Measurements from ENCODE around the gene PGM1. TPM values are rescaled to one million over a fixed set of nuclear protein-coding genes. Genes with fewer than 3 reads are reported as not detected.

PGM1 gene
- total and polyA plus RNA-seq, 10 of the 15 experiments (the other 5 are each of a cell fraction or from before 2014, with no cell fraction given) = 22.5 to 72.6 (median 50.8) TPM

DNA sequence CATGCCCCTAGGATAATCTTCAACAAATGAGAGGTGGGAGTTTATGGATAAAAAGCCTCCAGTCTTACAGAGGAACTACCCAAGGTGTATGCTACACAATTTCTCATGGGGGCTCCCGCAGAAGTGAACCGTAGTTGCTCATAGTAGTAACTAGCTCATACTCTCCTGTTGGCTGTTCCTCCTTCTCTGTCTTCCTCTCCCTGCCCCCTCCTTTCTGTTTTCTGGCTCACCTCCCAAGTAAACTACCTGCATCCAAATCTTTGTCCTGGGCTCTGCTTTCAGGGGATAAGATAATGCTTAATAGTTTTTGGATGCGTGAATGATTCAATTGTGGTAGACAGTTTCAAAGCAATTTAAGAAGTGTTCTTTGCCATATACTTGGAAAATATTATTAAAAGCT, 90.5 kb downstream of the PGM1 start:
- Histone ChIP-seq H3K4me1 (ENCODE audit: control insufficient read depth, insufficient read depth, low read length) (no peaks in the 10 kb centered on the region), H3K4me2 (ENCODE audit: control insufficient read depth, insufficient read depth) (no peak overlapping the region), H4K20me1 (ENCODE audit: control insufficient read depth, insufficient read depth) (no peaks in the 10 kb centered on the region), H3K79me2 (ENCODE audit: control insufficient read depth, insufficient read depth, low read length) (no peaks in the 10 kb centered on the region), H2AFZ (ENCODE audit: control insufficient read depth, low read depth, low read length) (no peak overlapping the region), H3K36me3 (ENCODE audit: control insufficient read depth in 2 of 2, insufficient read depth in 2 of 2, low read length in 1 of 2) (no peaks in the 10 kb centered on the region), H3K4me3 (no peak overlapping the region), H3K27me3 (replicated peaks in 1 of 2; ENCODE audit: control insufficient read depth in 2 of 2, insufficient read depth in 2 of 2, low read length in 1 of 2) (no peaks in the 10 kb centered on the region), H3K9ac (ENCODE audit: control insufficient read depth, insufficient read depth, low read length) (no peak overlapping the region), H3K9me3 (replicated peaks; ENCODE audit: control insufficient read depth, insufficient read depth, low read length) (no peaks in the 10 kb centered on the region), H3K27ac (ENCODE audit: control insufficient read depth, insufficient read depth) (no peak overlapping the region)
- RAD21 ChIA-PET (ENCODE audit: unreplicated experiment) = interaction anchor here (2.0 kb wide), 1 partner anchor 8 kb away, joined by 7 read pairs; no protein-coding TSS in a partner anchor
- DNase-seq (ENCODE audit: low read depth, low spot score) (no peak), FAIRE-seq (no peak), ATAC-seq (no peak)
- POLR2A ChIA-PET = interaction anchor here (0.7 kb wide), 1 partner anchor 149 kb away, joined by 4 read pairs; no protein-coding TSS in a partner anchor
- BruUV-seq (replicated peaks) = no TSS peak
- intact Hi-C loops (cut with micrococcal nuclease; ENCODE audit: unreplicated experiment) (no loop called here), in situ Hi-C loops (cut with MboI) (loop anchor here (5.0 kb wide), 1 partner anchor 559 kb away; no protein-coding TSS in a partner anchor)
- CTCF ChIA-PET = interaction anchor here (0.6 to 3.4 kb wide), 3 partner anchors 8 to 127 kb away, joined by 3 to 18 read pairs (median 3); no protein-coding TSS in a partner anchor
- 89% methylated on average over 3 of the region's 3 CpGs for WGBS (ENCODE audit: insufficient coverage, insufficient replicate concordance, low lambda C conversion rate, missing lambda C conversion rate)
- SMC1A ChIA-PET (ENCODE audit: uncharacterized antibody, unreplicated experiment) = interaction anchor here (0.7 to 3.2 kb wide), 3 partner anchors 8 to 563 kb away, joined by 3 to 20 read pairs (median 3); no protein-coding TSS in a partner anchor
- TF ChIP-seq PRDM15 (CRISPR knock-in tag; IDR thresholded peaks at IDR 0.05) (no peak), IKZF1 (conservative IDR thresholded peaks at IDR 0.05) (no peak), YBX1 (IDR thresholded peaks at IDR 0.05) (no peak), MEF2A (IDR thresholded peaks at IDR 0.05; ENCODE audit: insufficient read depth, low read depth, low read length) (no peak), GATAD2B (conservative IDR thresholded peaks at IDR 0.05; ENCODE audit: low read depth) (no peak), ZBTB40 (IDR thresholded peaks at IDR 0.05; ENCODE audit: borderline replicate concordance) (no peak)
- TF ChIP-seq, protein P1, sequence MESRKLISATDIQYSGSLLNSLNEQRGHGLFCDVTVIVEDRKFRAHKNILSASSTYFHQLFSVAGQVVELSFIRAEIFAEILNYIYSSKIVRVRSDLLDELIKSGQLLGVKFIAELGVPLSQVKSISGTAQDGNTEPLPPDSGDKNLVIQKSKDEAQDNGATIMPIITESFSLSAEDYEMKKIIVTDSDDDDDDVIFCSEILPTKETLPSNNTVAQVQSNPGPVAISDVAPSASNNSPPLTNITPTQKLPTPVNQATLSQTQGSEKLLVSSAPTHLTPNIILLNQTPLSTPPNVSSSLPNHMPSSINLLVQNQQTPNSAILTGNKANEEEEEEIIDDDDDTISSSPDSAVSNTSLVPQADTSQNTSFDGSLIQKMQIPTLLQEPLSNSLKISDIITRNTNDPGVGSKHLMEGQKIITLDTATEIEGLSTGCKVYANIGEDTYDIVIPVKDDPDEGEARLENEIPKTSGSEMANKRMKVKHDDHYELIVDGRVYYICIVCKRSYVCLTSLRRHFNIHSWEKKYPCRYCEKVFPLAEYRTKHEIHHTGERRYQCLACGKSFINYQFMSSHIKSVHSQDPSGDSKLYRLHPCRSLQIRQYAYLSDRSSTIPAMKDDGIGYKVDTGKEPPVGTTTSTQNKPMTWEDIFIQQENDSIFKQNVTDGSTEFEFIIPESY (IDR thresholded peaks at IDR 0.05) = no peak
- TF ChIP-seq, protein P2, sequence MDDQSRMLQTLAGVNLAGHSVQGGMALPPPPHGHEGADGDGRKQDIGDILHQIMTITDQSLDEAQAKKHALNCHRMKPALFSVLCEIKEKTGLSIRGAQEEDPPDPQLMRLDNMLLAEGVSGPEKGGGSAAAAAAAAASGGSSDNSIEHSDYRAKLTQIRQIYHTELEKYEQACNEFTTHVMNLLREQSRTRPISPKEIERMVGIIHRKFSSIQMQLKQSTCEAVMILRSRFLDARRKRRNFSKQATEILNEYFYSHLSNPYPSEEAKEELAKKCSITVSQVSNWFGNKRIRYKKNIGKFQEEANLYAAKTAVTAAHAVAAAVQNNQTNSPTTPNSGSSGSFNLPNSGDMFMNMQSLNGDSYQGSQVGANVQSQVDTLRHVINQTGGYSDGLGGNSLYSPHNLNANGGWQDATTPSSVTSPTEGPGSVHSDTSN (IDR thresholded peaks at IDR 0.05; ENCODE audit: insufficient replicate concordance, low read depth, low read length) = no peak

All from GM12878 (cell line).